HG03442 (cell line): Measurements from ENCODE around the gene OTX2.

Source experiments
- ATAC-seq: cut with Tn5 transposase; IDR thresholded peaks from one replicate; pipeline ENCODE4 v1.9.1; 2021; ENCODE audit warnings: mild to moderate bottlenecking, moderate library complexity; ENCODE audit not compliant: unreplicated experiment

The OTX2 gene

DNA sequence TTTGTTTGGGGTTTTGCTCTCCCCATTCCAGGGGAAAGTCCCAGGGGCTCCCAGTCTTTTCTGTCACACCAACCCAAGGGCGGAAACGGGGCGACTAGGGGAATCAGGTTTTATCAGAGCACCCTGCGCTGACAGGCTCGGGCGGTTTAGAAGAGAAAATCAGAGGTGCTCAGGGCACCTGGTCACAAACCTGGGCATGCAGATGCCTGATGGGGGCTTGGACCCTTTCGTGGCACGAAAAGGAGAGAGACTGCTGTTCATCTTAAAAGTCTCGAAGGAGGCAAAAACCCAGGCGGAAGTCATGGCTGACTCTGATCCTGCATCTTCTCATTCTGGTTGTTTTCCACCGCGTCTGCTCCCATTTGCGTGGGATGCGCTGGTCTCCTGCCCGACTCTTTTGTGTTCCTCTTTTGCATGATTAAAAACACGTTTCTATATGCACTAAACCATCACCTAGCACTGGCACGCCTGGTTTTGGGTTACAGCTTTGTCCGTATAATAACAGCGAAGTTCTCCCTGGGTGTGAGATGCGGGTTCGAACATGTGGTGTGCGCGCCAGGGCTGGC, 13.2 kb downstream of the OTX2 start:
- ATAC-seq = no peak

DNA sequence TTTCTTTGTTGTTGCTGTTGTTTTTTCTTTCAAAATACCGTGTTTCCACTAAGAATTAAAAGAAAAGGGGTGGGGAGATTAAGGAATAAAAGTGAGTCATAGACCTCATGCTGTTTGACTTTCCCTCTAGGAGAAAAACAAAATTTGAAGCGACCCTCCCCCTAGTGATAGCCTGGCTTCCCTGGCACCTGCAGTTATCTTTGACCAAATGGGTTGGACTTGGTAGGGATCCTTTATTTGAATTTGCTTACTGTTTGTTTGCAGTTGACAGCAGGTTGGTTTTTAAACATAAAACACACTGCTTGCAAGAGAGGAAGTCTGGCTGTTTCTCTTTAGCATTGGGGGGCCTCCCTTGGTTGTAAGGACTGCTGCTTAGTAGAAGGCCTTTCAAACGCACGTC, 14.0 kb downstream of the OTX2 start:
- no peak for ATAC-seq

DNA sequence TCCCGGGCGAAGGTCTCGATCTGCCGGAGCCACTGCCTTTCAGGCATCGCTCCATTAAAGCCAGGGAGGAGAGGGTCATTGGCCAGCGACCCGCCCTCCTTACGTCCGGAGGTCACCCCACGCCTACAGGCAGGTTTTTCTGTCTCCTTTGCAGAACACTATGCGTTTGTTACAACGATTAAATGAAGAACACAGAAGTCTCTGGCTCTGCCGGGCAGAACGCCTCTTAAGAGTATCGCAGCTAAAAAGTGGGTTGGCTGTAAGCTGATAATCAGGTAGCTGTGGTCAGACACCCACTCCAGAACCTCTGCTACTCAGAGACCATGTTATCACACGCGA, 15.0 kb downstream of the OTX2 start:
- ATAC-seq = no peak

DNA sequence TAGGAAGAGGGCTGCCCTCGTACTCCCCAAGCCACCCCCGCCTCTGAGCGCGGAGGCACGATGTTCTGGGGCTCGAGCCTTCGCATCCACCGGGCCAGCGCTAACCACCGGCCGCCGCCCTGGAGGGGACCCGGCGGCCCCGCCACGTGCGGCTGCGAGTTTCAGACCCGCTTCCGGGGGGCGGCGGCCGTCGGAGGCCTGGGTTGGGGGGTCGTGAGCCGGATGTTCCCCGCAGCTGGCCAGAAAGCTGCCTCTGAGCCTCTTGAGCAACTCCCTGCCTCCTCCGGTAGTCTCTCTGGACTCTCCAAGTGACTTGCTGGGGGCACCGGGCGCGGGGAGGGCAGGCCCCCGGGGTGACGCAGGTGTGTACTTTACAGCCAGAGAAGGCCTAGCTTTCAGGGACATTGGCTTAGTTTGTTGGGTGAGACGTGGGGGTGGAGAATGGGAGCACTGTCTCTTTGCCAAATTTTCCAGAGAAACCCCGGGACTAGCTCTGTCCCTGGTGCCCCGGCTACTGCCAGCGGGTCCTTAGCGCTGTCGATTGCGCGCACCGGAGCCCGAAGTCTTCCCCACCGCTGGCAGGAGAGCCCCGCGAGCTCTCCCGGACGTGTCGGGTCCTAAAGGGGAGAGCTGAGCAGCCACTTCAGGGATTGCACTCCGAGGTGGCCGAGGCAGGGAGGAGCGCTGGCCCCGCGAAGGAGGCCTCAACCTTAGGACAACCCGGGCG, 15.6 kb downstream of the OTX2 start:
- ATAC-seq = no peak

DNA sequence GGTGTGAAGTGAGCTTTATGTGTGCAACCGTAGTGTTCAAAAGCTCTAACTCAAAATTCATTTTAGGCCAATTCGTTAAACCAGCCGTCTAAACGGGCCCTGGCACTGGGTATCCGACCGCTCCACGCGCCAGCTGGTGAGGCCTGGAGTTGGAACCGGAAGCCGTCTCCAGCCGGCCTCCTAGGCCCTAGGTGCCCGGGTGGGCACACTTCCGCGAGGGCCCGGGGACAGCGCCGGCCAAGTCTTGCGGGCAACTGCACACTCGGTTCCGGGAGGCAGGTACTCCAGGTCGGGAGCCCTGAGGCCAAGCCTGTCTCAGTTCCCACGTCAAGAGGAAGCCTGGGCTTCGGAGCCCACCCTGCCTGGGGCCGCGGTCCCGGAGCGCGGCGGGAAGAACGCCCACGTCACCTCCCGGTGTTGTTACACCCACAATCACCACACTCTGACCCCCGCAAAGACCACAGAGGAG, 16.2 kb downstream of the OTX2 start:
- no peak for ATAC-seq

DNA sequence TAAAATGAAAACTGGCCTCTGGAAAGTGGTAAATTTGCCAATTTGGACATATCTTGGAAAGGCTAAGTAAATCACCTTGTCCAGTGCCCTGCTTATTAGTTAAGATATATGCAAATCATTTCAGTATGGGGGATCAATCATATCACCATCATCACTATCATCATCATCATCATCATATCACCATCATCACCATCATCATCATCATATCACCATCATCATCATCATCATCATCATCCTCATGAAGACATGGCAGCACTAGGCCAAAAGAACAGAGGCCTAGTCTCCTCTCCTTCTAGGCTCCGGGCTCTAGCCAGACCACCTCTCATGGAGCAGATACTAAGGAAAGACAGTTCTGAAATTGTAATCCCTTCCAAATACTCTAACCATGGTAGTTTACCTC, 20.3 kb downstream of the OTX2 start:
- no peak for ATAC-seq

DNA sequence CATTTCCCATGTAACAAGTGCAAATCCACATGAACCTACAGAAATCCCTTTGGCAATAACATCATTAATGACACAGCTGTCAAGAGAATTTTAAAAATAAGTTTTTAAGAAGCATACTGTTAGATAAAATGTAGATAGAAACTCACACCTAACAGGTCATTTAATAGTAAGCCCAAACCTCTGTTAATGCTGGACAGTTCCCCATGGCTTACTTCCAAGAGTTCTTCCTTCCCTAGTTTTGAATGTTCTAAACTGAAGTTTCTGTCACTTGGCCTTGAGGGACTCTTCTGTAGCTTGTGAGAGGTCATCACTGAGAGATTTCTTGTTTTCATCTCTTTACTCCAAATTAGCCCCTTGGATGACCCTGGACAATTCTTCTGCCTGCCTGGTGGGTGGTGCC, 22.7 kb downstream of the OTX2 start:
- ATAC-seq = no peak

DNA sequence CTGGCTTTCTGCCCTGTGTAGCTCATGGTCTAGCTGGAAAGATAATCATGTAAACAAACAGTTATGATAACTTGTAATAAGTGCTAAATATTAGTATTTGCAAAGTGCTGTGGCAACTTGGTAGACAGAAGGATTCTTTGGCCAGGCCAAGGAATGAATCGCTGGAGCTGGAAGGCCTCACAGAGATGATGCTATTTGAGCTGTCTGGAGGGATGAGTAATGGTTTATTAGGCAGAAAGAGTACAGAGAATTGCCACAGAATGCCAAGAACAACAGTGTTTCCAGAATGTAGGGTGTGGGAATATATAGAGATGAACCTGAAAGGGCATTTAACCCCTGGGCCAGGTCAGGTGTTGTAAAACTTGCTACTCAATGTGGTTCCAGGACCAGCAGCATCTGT, 27.6 kb downstream of the OTX2 start:
- ATAC-seq = no peak

DNA sequence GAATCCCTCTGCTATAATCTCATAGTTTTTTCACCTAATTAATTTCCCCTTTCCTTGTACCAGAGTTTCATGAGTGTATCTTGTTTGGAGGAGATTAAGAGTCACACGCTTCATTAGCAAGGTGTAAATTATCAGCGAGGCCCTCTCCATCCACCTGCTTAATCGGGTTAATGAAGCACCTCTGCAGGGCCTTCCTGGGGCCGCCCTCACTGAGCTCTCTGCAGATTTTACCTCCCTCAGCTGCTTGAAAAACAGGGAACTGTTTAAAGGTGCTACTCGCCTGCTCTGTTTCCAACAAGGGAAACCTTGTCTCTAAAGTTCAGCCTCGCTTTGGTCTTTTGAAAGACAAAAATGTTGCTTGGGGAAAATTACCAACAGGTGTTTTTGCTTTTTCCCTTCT, 35.8 kb downstream of the OTX2 start:
- ATAC-seq = no peak

DNA sequence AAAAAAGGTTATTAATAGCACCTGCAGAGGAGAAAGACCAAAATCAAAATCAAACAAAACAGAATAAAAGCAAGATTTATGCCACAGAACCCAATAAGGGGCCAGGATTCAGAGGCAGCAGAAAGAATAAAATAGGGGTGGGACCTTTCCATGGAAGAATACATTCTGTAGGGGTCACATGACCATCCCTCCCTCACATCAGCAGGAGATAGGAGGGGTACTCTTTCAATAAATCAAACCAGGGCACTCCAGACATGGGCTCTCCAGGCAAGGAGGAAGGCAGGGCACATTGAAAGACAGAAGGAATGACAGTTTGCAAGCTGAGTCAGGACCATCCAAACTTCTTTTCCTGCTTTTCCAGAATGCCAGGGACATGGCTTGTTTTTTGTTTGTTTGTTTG, 39.8 kb downstream of the OTX2 start:
- ATAC-seq = no peak

DNA sequence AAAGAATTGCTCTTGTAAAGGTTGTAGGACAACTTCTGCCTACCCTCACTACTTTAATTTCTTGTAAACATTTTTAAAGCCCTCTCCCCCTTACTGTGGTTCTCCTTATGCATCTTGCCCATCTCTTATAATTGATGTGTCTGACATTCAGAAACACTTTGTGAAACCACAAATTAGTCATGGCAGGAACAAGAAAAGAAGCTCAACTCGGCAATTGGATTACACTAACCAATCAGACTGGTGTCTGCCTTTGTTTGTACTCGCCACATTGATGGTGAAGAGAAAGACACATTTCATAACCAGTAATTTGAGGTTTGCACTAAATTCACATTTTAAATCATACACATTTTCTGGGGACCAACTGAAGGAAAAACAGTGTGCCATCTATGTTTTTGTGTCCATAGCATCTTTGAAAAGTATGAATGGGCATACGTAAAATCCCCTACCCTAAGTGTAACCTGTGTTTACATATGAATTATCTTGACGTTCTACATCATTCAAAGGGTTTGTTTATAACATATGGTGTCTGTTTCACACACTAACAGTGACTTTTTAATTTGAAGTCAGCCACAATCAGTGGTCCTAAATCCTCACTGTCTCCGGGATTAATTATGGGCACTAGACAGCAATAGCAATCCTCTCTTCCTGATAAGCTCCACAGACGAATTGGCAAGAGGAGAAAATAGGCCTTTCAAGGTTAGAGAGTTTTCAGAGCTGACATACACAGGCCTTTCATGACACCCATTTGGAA, 49.9 kb downstream of the OTX2 start:
- no peak for ATAC-seq

DNA sequence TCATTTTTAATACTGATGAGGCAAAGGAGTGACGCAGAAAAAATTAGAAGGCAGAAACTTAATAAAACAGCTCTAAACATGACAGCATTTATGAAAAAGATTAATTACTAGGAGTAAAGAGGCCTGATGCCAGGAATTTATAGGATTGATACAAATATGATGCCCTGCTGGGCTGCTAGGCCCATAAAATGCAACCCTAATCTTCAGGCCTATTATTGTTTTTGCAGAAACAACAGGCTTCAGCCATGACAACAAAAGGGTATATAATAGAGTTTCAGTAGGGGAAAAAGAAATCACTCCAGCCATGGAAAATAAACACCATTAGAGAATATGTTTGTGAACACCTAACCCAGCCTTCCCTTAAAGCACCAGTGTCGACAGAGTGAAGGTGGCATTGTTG, 50.6 kb downstream of the OTX2 start:
- ATAC-seq = no peak

DNA sequence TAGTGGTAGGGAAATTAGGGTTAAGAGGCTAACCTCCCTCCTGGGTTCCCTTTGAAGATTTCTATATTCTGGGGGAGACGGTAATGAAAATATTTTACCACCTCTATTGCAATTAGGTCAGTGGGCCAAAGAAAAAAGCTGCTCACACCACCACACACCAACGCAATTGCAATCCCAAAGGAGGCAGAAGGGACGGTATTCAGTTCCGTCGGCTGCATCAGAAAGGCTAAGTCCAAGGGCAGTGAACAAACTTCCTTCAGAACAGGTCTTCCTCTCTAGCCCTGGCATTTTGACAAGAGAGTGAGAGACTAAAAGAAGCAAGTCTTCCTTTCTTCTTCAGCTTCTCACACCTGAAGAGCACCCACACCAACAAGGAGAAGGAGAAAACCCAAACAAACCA, 51.2 kb downstream of the OTX2 start:
- no peak for ATAC-seq

DNA sequence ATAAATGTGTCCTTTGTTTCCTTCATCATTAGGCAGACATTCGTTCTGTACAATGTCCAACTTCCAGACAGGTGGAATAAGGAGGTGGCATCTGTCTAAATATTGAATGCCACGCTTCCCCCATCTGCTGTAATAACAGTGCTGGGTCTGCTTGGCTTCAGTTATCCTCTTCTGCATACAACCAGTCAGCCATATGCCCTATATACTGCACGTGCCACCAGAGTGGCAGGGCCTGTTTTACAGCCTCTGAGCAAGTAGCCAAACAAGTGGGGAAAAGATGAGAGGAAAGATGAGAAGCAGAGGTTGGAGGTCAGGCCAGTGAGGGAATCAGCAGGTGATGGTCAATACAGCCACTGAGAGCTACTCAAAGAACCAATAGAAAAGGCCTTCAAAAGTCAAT, 55.4 kb downstream of the OTX2 start:
- ATAC-seq = no peak

DNA sequence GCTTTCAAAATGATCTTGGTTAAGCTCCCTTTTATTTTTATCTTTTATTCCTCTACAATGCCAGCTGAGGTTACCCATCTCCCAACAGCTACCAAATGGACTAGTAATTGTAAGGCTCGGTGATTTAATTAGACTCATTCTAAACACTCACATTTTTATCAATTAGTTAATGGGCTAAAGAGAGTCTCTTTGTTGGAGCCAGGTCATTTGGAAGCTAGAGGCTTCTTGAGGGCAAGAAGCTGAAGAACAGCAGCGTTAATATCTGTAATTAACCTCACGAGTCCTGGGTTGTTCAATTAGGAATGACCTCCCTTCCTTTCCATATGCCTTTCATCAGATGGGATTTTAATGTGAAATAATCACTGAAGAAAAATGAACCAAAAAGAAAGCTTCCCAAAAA, 56.9 kb downstream of the OTX2 start:
- no peak for ATAC-seq

DNA sequence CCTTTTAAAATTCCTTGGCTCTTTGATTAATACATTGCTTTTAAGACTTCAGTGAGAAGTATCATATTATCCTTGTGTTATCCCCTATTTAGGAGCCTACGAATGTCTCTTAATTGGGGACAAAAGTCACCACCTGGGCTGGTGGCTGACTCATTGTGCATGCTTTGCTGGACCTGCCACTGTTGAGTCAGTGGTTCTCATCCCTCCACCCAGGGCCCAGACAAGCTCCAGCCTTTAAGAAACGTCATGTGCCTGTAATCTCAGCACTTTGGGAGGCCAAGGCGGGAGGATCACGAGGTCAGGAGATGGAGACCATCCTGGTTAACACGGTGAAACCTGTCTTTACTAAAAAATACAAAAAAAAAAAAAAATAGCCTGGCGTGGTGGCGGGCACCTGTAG, 57.9 kb downstream of the OTX2 start:
- no peak for ATAC-seq

DNA sequence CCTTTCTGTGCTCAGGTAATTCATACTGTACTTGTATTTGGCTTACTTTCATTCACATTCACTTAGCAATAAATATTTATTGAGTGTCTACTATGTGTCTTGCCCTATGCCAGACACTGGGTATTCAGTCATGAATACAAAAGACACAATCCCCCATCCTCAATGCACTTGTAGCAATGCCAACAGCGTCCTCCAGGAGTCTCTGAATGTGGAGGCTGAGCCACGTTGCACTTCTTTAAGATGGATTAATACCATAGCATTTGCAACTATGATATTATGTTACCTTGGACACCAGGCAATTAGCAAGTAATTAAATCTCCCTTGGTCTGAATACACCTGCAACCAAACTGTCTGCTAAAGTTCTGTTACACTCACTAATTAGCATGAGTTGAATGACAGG, 58.8 kb downstream of the OTX2 start:
- no peak for ATAC-seq
